ENCODE results near the gene IER5L. TPM values are rescaled to one million over a fixed set of nuclear protein-coding genes. Genes with fewer than 3 reads are reported as not detected.

IER5L gene
- total RNA-seq, 6 experiments from 2014 or later, result 2.7 to 19.8 (median 7.8) TPM

DNA sequence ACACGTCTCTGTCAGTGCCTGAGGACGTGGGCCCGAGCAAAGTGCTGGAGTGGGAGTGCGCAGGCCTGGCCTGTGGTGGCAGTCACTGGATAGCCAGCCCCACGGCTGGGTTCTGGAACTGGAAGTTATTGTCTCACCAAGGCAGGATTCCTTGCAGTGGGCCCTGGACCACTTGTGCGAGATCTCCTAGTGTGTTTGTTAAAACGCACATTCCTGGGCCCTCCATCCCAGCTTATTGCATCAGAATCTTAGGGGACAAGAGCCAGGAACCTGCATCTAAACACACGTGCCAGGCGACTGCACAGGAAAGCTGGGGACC is 40.0 kb downstream of the IER5L start:
- Histone ChIP-seq H3K27me3 (no peaks in the 10 kb centered on the region), H3K4me1 (peaks cover 0 to 56% (median 30%) of the 10 kb centered on the region in 4 donors), H3K27ac (peak overlapping the region; percentile 95 to 100 (median 99)), H3K9me3 (no peaks in the 10 kb centered on the region), H3K4me3 (no peak overlapping the region), H3K36me3 (peaks cover 0 to 21% (median 5%) of the 10 kb centered on the region in 4 donors)
- intact Hi-C loops (cut with DNase I), result loop anchor here (5.0 to 10.0 kb wide), 2 partner anchors 34 to 637 kb away; no protein-coding TSS in a partner anchor
- TF ChIP-seq POLR2A (IDR thresholded peaks at IDR 0.05), result no peak
- TF ChIP-seq CTCF (IDR thresholded peaks at IDR 0.05), result no peak
- DNase-seq, result no peak
- WGBS (ENCODE audit: insufficient coverage, low coverage, low lambda C conversion rate, missing lambda C conversion rate), result 96% methylated on average over 4 of the region's 9 CpGs
- ATAC-seq, result no peak

DNA sequence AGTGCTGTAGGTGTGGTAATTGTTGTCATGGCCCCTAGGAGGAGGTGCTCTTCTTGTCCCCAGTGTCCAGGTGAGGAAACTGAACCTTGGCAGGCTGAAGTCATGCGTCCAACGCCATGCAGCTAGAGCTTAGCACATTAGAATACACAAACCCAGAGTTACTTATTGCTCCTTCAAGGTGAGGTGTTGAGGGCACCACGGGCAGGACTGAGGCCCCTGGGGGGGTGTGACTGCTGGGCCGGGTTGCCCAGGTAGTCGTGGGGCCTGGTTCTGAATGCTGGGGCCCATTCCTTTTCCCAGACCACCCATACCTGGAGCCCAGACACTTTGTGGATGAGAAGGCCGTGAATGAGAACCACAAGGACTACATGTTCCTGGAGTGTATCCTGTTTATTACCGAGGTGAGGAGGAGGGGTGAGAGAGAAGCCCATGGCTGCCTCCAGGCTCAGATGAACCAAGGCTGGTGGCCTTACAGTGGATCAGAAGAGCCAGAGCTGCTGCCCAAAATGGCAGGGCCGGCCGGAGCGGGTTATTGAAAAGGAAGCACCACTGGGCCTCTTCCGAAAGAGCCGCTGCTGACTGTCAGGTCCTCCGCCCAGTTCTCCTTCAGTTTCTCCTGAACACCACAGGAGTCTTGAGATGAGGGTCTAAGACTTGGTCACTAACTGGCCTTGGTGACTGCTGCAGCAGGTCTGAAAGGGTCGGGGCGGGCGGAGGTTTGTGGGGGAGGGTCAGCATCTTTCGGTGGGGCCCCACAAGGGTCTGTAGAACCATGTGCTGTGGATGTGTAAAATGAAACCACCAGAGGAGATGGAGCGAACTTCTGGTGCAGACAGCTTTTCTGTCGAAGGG is 40.5 kb downstream of the IER5L start:
- H3K4me3 ChIP-seq, result no peak overlapping the region
- H3K27ac ChIP-seq, result peak overlapping the region; percentile 95 to 100 (median 99)
- intact Hi-C loops (cut with DNase I), result loop anchor here (5.0 to 10.0 kb wide), 2 partner anchors 35 to 637 kb away; no protein-coding TSS in a partner anchor
- H3K27me3 ChIP-seq, result no peaks in the 10 kb centered on the region
- ATAC-seq (no peak), DNase-seq (no peak)
- H3K36me3 ChIP-seq, result peaks cover 0 to 21% (median 3%) of the 10 kb centered on the region in 4 donors
- H3K9me3 ChIP-seq, result no peaks in the 10 kb centered on the region
- peaks cover 0 to 50% (median 27%) of the 10 kb centered on the region in 4 donors for H3K4me1 ChIP-seq
- WGBS (ENCODE audit: insufficient coverage, low coverage, low lambda C conversion rate, missing lambda C conversion rate), result 75% methylated on average over 6 of the region's 19 CpGs
- TF ChIP-seq POLR2A (IDR thresholded peaks at IDR 0.05), result no peak
- TF ChIP-seq CTCF (IDR thresholded peaks at IDR 0.05), result no peak

DNA sequence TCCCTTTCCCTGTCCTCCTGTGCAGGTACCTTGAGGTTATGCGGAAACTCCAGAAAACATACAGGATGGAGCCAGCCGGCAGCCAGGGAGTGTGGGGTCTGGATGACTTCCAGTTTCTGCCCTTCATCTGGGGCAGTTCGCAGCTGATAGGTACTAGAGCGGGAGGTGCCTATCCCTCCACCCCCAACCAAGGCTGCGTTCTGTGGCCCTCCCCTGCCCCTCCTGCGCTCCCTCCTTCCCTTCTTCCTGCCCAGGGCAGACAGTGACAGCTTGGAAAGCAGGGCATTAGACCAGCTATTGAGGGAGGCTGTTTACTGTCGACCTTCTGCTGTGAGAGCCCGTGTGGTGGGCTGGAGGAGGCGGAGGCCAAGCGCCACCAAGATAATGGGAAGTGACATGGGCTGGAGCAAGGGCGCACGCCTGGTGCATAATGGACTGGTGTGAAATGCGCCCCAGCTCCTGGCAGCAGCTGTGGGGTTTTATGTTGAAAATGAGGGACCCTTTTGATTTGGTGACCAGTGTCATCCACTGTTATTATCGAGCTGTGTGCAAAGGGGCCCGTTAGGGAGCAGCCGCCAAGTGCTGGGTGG is 41.5 kb downstream of the IER5L start:
- ATAC-seq (no peak), DNase-seq (no peak)
- no peaks in the 10 kb centered on the region for H3K9me3 ChIP-seq
- H3K4me3 ChIP-seq, result no peak overlapping the region
- TF ChIP-seq CTCF (IDR thresholded peaks at IDR 0.05), result no peak
- TF ChIP-seq POLR2A (IDR thresholded peaks at IDR 0.05), result no peak
- no peaks in the 10 kb centered on the region for H3K27me3 ChIP-seq
- H3K4me1 ChIP-seq, result peaks cover 0 to 46% (median 21%) of the 10 kb centered on the region in 4 donors
- intact Hi-C loops (cut with DNase I), result loop anchor here (5.0 to 10.0 kb wide), 2 partner anchors 36 to 638 kb away; no protein-coding TSS in a partner anchor
- peaks cover 0 to 21% (median 3%) of the 10 kb centered on the region in 4 donors for H3K36me3 ChIP-seq
- H3K27ac ChIP-seq, result peak overlapping the region in 2 of 3 donors; percentile 95 to 100
- WGBS (ENCODE audit: insufficient coverage, low coverage, low lambda C conversion rate, missing lambda C conversion rate), result 68% methylated on average over 10 of the region's 16 CpGs

DNA sequence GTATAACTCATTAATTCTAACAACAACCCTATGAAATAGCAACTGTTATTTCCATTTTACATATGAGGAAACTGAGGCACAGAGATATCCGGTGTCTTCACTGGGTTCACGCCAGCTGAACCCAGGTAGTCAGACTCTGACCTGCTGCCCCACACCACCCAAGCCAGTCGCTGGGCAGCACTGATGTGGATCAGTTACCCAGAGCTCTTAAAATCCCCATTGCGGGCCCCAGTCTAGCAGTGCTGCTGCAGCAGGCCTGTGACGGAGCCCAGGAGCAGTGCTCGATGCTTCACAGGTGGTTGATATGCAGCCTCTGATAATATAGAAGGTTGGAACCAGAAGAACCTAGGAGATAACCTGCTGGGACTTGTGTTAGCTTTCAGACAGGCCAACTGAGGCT is 42.6 kb downstream of the IER5L start:
- Histone ChIP-seq H3K27ac (no peak overlapping the region), H3K27me3 (no peaks in the 10 kb centered on the region), H3K36me3 (peaks cover 0 to 25% (median 3%) of the 10 kb centered on the region in 4 donors), H3K4me3 (no peak overlapping the region), H3K4me1 (peaks cover 0 to 36% (median 17%) of the 10 kb centered on the region in 4 donors), H3K9me3 (no peaks in the 10 kb centered on the region)
- TF ChIP-seq CTCF (IDR thresholded peaks at IDR 0.05) (no peak), POLR2A (IDR thresholded peaks at IDR 0.05) (no peak)
- ATAC-seq, result no peak
- intact Hi-C loops (cut with DNase I), result loop anchor here (5.0 to 10.0 kb wide), 2 partner anchors 37 to 639 kb away; no protein-coding TSS in a partner anchor
- no peak for DNase-seq
- 83% methylated on average over 4 of the region's 6 CpGs for WGBS (ENCODE audit: insufficient coverage, low coverage, low lambda C conversion rate, missing lambda C conversion rate)
